Epithelial cell of prostate (primary cell): ENCODE data around the gene BTBD17.

Experiments
- DNase-seq: peaks from one replicate; pipeline ENCODE4 v3.0.0-alpha.2; 2011; ENCODE audit warnings: low read depth, low spot score
- H3K27ac ChIP-seq: fragments of 450-650 bp; 2 replicates; pipeline ENCODE4 v1.5.1; 2017; ENCODE audit warnings: mild to moderate bottlenecking

The BTBD17 gene

DNA sequence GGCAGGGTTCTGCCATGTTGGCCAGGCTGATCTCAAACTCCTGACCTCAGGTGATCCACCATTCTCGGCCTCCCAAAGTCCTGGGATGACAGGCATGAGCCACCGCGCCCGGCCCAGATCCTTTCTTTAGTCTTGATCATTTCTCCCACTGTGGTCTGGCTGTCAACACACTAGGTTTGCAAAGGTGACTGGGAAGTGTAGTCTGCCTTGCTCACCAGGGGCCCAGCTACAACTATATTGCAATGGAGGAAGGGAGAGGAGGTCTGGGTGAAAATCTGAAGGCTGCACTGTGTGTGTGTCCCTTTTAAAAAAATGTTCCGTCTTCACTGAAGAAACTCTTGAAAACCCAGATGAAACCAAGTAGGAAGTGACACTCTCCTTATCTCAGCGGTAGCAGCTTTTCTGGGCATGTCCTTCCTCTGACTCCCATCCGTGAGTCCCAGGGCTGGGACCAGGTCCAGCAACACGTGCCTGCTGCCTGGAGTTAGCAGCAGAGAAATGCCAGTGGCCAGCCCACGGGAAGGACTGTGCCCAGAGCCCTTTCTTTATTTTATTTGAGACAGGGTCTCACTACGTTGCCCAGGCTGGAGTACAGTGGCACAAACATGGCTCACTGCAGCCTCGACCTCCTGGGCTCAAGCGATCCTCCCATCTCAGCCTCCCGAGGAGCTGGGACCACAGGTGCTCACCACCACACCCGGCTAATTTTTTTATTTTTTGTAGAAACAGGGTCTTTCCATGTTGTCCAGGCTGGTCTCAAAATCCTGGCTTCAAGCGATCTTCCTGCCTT is 53.5 kb downstream of the BTBD17 start:
- DNase-seq = no peak
- H3K27ac ChIP-seq = no peak overlapping the region
